Measurements from ENCODE around the gene NDUFB4.

Gene NDUFB4

GRCh38 chr3:120596116-120596852 is at the start of gene NDUFB4:
Gene NDUFB4 (plus strand): TSS chr3:120596336. CDS start chr3:120596360, 24 bp downstream.
- peak; percentile 97 for DNase-seq (ENCODE audit: low spot score)

GRCh38 chr3:120550546-120550945 is 45.6 kb upstream of the NDUFB4 start:
- no peak for DNase-seq (ENCODE audit: low spot score)

GRCh38 chr3:120552184-120553172 is 43.7 kb upstream of the NDUFB4 start:
- no peak for DNase-seq (ENCODE audit: low spot score)

- no peak for DNase-seq (ENCODE audit: low spot score)
Observed at GRCh38 chr3:120554812-120555606, 41.1 kb upstream of the NDUFB4 start.

DNA sequence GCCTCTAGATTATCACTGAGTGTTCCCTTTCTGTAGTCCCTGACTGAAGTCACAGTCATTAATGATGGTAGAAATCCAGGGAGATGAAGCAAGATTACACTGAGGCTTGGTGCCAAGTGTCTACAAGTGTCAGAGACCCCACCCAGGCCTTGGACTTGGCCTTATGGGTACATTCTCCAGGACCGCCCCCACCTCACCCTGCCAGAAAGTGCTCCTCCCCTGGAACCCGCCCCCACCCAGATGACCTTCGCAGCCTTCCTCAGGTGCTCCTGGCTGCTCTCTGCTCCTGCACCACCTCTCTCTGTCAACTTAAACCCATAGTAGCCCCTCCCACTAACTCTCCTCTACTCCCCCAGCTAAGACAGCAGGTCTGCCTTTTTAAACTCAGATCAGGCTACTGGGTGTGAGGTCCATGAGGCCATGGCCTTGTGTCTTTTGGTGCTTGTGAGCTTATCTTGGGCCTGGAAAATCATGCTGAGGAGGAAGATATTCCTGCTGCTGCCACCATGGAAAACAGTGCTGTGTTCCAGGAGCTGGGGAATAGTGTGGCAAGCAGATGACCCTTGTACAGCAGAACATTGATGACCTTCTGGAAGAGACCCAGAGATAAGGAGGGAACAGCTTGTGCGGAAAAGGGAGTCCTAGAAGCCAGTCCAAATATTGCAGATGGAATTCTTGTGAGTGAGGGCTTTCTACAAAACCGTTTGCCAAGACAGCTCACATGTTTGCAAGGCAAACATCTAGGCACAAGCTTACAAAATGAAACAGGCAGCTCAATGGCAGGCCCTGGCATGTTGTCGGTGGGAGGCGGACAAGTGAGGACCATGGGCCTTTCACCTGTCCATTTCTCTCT is 40.3 kb upstream of the NDUFB4 start:
- DNase-seq (ENCODE audit: low spot score) = no peak

- DNase-seq (ENCODE audit: low spot score) = no peak
Observed at GRCh38 chr3:120557115-120557514, 39.0 kb upstream of the NDUFB4 start.

DNA sequence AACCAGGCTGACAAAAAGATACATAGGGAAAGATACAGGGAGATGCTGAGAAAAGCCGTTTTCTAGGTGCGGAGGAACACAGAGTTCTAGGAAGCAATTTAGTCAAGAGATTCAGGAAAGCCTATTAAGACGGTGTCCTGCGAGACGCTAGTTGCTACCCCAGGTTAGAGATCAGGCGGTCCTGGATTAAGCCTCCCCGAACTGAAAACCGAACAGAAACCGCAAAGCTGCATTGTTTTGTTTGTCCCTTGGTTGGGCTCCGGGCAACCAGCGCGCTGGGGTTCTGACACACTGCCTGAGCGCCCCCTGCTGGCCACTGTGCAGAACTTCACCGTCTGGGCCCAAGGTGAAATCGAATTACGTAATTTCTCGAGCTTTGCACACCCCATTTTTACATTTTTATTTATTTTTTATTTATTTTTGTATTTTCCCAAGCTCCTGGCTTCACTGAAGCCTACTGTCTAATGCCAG is 37.3 kb upstream of the NDUFB4 start:
- peak; percentile 93 for DNase-seq (ENCODE audit: low spot score)

GRCh38 chr3:120559242-120560061 is 36.7 kb upstream of the NDUFB4 start:
- peak; percentile 82 for DNase-seq (ENCODE audit: low spot score)

DNA sequence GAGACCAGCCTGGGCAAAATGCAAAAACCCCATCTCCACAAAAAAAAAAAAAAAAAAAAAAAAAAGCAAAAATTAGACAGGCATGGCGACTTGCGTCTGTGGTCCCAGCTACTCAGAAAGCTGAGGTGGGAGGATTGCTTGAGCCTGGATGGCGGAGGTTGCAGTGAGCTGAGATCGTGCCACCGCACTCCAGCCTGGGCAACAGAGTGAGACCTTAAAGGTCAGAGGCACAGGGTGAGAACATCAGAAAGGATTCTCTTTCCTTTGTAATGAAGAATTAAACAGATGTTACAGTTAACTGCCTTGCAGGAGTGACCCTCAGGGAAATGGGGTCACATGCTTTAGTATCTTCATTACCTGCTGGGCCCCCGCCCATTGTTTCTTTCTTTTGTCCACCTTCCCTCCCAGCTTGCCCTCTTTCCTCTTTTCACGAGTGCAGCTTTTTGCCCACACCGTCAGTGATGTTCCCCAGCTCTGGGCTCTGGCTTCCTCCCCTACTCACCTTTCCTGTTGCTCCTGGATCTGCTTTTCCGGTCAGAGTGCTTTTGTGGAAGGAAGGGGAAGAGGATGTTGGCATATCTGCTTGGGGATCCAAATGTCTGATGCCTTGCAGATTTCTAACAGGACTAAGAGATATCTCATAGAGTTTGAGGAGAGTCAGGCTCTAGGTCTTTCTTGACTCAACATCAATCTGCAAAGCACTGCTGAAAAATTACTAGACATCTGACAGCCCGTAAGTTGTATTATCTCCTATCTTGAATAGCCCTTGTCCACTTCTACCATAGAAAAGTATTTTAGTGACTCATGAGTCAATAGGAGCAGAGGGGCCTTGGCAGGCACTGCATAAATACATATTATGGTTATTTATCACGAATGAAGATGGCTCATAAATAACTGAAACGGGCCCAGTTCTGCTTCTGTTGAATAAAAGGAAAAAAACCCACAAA is 35.6 kb upstream of the NDUFB4 start:
- DNase-seq (ENCODE audit: low spot score) = no peak

DNA sequence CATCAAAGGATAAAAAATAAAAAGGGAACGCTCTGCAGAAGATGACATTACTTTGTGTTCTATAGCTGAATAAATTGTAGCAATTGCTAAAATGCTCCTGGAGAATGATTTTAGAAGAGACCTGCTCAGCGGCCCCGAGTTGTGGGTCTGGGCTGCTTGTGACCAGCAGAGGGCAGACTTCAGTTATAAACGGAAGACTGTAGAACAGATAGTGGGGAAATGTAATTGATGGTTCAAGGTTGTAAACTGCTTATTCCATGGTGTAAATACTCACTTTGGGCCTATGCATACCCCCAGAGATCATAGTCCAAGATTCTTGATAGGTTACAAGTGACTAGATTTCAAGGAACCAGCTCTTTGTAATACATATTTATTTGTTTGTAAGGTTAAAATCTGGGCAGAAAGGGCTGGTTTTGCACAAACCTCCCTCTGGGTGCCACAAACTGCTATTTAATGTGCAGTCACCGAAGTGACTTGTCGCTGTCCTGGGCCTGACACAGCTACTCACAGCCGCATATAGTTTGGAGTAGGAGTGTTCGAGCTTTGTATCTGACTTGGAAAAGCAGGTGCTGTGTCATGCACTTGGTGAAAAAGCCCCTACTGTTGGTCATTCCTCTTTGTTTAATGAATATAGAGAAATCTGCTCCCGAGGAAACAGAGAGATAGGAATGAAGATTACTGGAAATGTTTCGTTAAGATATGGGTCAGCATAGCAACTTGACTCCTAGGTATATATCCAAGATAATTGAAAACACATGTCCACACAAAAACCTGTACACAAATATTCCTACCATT is 34.7 kb upstream of the NDUFB4 start:
- peak; percentile 67 for DNase-seq (ENCODE audit: low spot score)

GRCh38 chr3:120563356-120564022 is 32.6 kb upstream of the NDUFB4 start:
- DNase-seq (ENCODE audit: low spot score) = no peak

GRCh38 chr3:120566243-120566975 is 29.7 kb upstream of the NDUFB4 start:
- no peak for DNase-seq (ENCODE audit: low spot score)

GRCh38 chr3:120567370-120568201 is 28.6 kb upstream of the NDUFB4 start:
- no peak for DNase-seq (ENCODE audit: low spot score)

GRCh38 chr3:120568202-120568531 is 28.0 kb upstream of the NDUFB4 start:
- DNase-seq (ENCODE audit: low spot score) = no peak

DNA sequence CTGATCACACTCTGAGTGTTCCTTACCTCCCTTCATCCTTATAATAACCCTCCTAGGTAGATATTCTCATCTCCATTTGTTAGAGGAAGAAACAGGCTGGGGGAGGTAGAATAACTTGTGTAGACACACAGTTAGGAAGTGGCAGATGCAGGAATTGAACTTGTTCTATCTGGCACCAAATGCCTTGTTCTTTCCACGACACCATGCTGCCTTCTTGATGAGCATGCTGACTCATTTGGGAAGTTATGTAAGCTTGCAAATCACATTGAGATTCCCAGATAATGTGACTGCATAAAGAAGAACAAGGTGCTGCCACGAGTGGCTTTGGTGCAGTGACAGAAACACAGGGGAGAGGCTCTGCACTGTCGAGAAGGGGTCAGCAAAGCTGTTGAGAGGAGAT is 27.5 kb upstream of the NDUFB4 start:
- DNase-seq (ENCODE audit: low spot score) = no peak
